ENCODE data around the gene SDK1. TPM values are rescaled to one million over a fixed set of nuclear protein-coding genes. Genes with fewer than 3 reads are reported as not detected.

SDK1 gene
- total and polyA plus RNA-seq, 2 experiments from 2014 or later = 4.1 to 16.5 TPM

DNA sequence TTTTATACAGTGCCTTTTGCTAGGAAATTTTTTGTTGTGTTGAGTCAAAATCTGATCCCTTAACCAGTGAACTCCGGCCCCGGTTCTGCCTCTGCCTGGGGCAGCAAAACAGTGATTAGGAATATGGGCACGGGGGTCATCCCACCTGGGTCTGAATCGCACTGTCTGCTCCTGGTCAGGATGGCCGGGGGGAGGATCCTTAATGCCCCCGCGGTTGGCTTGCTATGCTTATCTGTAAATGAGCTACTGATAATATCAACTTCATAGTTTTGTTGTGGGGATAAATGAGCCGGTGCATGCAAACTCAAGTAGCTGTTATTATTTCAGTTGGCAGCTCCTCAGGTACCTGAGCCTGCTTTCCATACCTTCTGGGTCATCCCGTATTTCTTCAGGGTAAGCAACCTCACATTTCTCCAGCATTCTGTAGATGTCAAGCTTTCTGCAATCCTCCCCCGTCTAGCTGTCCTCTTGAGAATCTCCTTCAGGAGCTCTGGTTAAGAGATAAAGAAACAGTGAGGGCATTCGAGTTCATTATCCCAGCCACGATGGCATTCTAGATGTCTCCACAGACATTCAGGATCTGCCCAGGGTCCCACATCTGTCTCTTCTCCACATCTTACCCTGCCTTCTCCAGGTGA, 592.2 kb downstream of the SDK1 start:
- H3K9me3 ChIP-seq (ENCODE audit: low read depth) = no peaks in the 10 kb centered on the region
- no peak for DNase-seq (ENCODE audit: low read depth in 1 of 2, low spot score in 1 of 2)
- H3K36me3 ChIP-seq = no peaks in the 10 kb centered on the region
- H3K27me3 ChIP-seq = no peaks in the 10 kb centered on the region
- H3K4me1 ChIP-seq (ENCODE audit: low read depth) = peaks cover 7% of the 10 kb centered on the region
- TF ChIP-seq CTCF (IDR thresholded peaks at IDR 0.05; ENCODE audit: low read depth, low read length) = no peak
- H3K4me3 ChIP-seq = no peak overlapping the region
- no peak overlapping the region for H3K27ac ChIP-seq

- TF ChIP-seq CTCF (IDR thresholded peaks at IDR 0.05; ENCODE audit: low read depth, low read length) = no peak
- no peak for DNase-seq (ENCODE audit: low read depth in 1 of 2, low spot score in 1 of 2)
- H3K9me3 ChIP-seq (ENCODE audit: low read depth) = no peaks in the 10 kb centered on the region
- H3K27me3 ChIP-seq = no peaks in the 10 kb centered on the region
- H3K27ac ChIP-seq = no peak overlapping the region
- no peaks in the 10 kb centered on the region for H3K36me3 ChIP-seq
- H3K4me3 ChIP-seq = no peak overlapping the region
- H3K4me1 ChIP-seq (ENCODE audit: low read depth) = peaks cover 10% of the 10 kb centered on the region
These were observed 592.7 kb downstream of the SDK1 start for GRCh38 chr7:3893789-3894153.

GRCh38 chr7:3895341-3896116, 594.5 kb downstream of the SDK1 start:
- H3K36me3 ChIP-seq = no peaks in the 10 kb centered on the region
- peaks cover 10% of the 10 kb centered on the region for H3K4me1 ChIP-seq (ENCODE audit: low read depth)
- TF ChIP-seq CTCF (IDR thresholded peaks at IDR 0.05; ENCODE audit: low read depth, low read length) = no peak
- H3K4me3 ChIP-seq = no peak overlapping the region
- no peaks in the 10 kb centered on the region for H3K9me3 ChIP-seq (ENCODE audit: low read depth)
- H3K27me3 ChIP-seq = no peaks in the 10 kb centered on the region
- DNase-seq (ENCODE audit: low read depth in 1 of 2, low spot score in 1 of 2) = no peak
- no peak overlapping the region for H3K27ac ChIP-seq

DNA sequence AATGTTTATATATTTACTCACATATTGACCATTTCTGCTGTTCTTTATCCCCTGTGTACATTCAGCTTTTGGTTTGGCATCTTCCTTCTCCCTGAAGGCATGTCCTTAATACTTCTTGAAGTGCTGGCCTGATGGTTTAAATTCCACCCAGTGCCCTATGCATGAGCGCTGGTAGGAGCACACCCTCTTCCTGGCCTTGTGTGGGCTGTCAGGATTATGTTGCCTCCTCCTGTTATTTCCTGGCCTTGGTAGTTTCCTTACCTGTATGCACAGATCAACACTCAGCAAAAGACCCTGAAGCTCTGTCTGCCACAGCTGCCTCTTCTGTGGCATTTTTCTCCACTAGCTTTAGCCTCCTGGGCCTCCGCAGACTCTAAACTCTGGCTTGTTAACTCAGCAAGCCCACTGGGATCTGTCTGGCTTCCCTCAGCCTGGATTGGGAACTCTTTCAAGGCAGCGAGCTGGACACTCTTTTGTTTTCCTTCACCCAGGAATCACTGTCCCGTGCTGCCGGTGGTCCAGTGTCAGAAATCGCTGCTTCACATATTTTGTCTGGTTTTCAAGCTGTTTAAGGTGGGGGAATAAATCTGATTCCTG, 595.2 kb downstream of the SDK1 start:
- Histone ChIP-seq H3K4me1 (ENCODE audit: low read depth) (peaks cover 10% of the 10 kb centered on the region), H3K9me3 (ENCODE audit: low read depth) (no peaks in the 10 kb centered on the region), H3K36me3 (no peaks in the 10 kb centered on the region), H3K27me3 (no peaks in the 10 kb centered on the region), H3K4me3 (no peak overlapping the region), H3K27ac (no peak overlapping the region)
- no peak for TF ChIP-seq CTCF (IDR thresholded peaks at IDR 0.05; ENCODE audit: low read depth, low read length)
- no peak for DNase-seq (ENCODE audit: low read depth in 1 of 2, low spot score in 1 of 2)

DNA sequence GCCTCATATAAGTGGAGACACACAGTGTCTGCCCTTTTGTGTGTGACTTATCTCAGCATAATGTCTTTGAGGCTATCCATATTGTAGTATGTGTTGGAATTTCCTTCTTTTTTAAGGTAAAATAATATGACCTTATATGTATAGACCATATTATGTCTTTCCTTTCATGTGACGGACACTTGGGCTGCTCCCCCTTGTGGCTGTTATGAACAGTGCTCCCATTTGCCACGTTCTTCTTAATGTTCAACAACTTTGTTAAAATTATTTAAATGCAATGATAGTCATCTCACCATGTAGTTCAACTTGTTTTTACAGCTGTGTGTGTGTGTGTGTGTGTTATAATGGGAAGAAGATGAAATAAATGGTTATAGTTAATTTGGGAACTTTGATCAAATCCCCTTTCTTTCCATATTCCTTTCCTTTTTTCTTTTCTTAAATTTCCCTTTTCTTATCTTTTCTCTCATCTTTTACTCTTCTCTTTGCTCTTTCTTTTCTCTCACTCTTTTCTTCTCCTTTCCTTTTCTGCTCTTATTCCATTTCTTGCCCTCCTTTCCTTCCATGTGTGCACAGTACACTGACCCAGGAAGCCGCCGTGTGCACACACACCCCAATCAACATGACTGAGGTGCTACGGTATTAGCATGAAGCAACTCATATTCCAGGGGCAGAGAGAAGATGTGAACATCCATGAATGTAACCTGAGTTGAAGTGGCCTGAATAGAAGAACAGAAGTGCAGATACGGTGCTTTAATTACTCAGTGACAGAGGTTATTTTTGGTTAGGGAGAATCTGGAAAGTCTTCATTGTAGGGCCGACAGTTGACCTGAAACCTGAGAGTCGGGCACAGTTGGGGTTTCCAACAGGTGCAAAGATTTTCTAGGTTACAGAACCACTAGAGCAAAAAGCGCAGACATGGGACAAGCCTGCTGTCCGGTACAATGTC, 596.6 kb downstream of the SDK1 start:
- no peak overlapping the region for H3K4me3 ChIP-seq
- H3K4me1 ChIP-seq (ENCODE audit: low read depth) = peaks cover 10% of the 10 kb centered on the region
- H3K27ac ChIP-seq = no peak overlapping the region
- peak; percentile 79 for TF ChIP-seq CTCF (IDR thresholded peaks at IDR 0.05; ENCODE audit: low read depth, low read length)
- DNase-seq (ENCODE audit: low read depth in 1 of 2, low spot score in 1 of 2) = peak; percentile 40 to 66
- H3K9me3 ChIP-seq (ENCODE audit: low read depth) = no peaks in the 10 kb centered on the region
- H3K27me3 ChIP-seq = no peaks in the 10 kb centered on the region
- H3K36me3 ChIP-seq = no peaks in the 10 kb centered on the region
